Measurements from ENCODE around the gene ZNF691.

The ZNF691 gene

DNA sequence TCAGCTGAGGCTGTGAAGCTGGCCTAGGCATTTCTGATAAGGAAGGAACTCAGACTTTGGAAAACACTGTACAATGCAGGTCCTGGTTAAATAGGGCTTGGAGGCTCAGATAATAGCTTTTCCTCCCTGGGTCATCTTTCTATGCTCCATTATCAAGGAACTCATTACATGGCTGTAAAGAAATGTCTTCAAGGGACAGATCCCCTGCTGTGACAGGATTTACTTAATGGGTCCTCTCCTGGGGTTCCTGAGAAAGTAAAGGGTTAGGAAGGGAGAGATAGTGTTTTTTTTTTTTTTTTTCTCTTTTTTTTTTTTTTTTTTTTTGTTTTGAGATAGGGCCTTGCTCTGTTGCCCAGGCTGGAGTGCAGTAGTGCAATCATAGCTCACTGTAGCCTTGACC is 15.1 kb upstream of the ZNF691 start:
- Histone ChIP-seq H3K4me2 (ENCODE audit: low read length) (no peak overlapping the region), H3K27ac (ENCODE audit: low read depth, low read length, poor library complexity, severe bottlenecking) (no peak overlapping the region), H2AFZ (ENCODE audit: low read length) (no peak overlapping the region), H3K4me1 (ENCODE audit: insufficient read depth, low read length, severe bottlenecking) (no peaks in the 10 kb centered on the region), H3K9ac (ENCODE audit: low read length) (no peak overlapping the region), H3K9me2 (ENCODE audit: low read depth, low read length) (no peaks in the 10 kb centered on the region), H3F3A (ENCODE audit: insufficient read depth, low read length) (no peaks in the 10 kb centered on the region), H4K20me1 (ENCODE audit: insufficient read depth, low read length) (no peaks in the 10 kb centered on the region), H3K27me3 (ENCODE audit: insufficient read depth, low read length) (no peaks in the 10 kb centered on the region), H3K9me3 (ENCODE audit: low read length) (no peaks in the 10 kb centered on the region), H3K36me3 (ENCODE audit: insufficient read depth, low read length) (no peaks in the 10 kb centered on the region), H3K4me3 (ENCODE audit: low read depth, low read length, poor library complexity, severe bottlenecking) (no peak overlapping the region), H3K79me2 (ENCODE audit: insufficient read depth, low read length) (no peaks in the 10 kb centered on the region)
- no peak for TF ChIP-seq EZH2 (IDR thresholded peaks at IDR 0.05; ENCODE audit: borderline replicate concordance, low read length)
- TF ChIP-seq, protein P1, sequence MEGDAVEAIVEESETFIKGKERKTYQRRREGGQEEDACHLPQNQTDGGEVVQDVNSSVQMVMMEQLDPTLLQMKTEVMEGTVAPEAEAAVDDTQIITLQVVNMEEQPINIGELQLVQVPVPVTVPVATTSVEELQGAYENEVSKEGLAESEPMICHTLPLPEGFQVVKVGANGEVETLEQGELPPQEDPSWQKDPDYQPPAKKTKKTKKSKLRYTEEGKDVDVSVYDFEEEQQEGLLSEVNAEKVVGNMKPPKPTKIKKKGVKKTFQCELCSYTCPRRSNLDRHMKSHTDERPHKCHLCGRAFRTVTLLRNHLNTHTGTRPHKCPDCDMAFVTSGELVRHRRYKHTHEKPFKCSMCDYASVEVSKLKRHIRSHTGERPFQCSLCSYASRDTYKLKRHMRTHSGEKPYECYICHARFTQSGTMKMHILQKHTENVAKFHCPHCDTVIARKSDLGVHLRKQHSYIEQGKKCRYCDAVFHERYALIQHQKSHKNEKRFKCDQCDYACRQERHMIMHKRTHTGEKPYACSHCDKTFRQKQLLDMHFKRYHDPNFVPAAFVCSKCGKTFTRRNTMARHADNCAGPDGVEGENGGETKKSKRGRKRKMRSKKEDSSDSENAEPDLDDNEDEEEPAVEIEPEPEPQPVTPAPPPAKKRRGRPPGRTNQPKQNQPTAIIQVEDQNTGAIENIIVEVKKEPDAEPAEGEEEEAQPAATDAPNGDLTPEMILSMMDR (IDR thresholded peaks at IDR 0.05; ENCODE audit: low read length) = no peak

DNA sequence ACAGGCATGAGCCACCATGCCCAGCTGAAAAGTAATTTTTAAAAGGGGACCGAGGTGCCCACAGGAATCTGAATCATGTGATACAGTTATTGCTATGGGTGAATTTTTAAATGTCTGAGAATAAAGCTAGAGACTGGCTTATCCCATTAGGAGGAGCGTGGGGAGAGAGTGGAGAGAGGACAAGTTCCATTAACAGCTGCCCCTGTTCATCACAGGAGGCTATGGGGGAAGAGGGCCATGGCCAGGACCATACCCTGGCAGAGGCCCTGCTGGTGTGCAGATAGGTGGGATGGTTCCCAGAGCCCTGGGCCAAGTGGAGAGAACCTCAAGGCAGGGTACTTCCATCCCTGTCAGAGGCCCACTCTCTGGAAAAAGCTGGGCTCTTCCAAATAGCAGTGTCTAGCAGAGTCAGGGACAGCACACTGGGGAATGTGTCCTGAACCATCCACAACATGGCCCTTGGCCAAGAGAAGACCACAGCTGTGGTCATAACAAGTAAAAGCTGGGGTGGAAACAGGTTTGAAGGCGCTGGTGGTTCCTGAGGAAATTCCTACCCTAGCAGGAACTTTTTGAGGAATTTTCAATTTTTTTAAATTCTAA is 13.7 kb upstream of the ZNF691 start:
- Histone ChIP-seq H3K27me3 (ENCODE audit: insufficient read depth, low read length) (no peaks in the 10 kb centered on the region), H3K9me3 (ENCODE audit: low read length) (no peaks in the 10 kb centered on the region), H3K4me1 (ENCODE audit: insufficient read depth, low read length, severe bottlenecking) (no peaks in the 10 kb centered on the region), H2AFZ (ENCODE audit: low read length) (no peak overlapping the region), H3K9ac (ENCODE audit: low read length) (no peak overlapping the region), H3K4me3 (ENCODE audit: low read depth, low read length, poor library complexity, severe bottlenecking) (no peak overlapping the region), H3K36me3 (ENCODE audit: insufficient read depth, low read length) (no peaks in the 10 kb centered on the region), H3K27ac (ENCODE audit: low read depth, low read length, poor library complexity, severe bottlenecking) (no peak overlapping the region), H3K9me2 (ENCODE audit: low read depth, low read length) (no peaks in the 10 kb centered on the region), H3F3A (ENCODE audit: insufficient read depth, low read length) (no peaks in the 10 kb centered on the region), H3K4me2 (ENCODE audit: low read length) (no peak overlapping the region), H3K79me2 (ENCODE audit: insufficient read depth, low read length) (no peaks in the 10 kb centered on the region), H4K20me1 (ENCODE audit: insufficient read depth, low read length) (no peaks in the 10 kb centered on the region)
- TF ChIP-seq EZH2 (IDR thresholded peaks at IDR 0.05; ENCODE audit: borderline replicate concordance, low read length) = no peak
- TF ChIP-seq, protein P1 (IDR thresholded peaks at IDR 0.05; ENCODE audit: low read length) = no peak

GRCh38 chr1:42833981-42834380 is 12.4 kb upstream of the ZNF691 start:
- no peak overlapping the region for H3K9ac ChIP-seq (ENCODE audit: low read length)
- no peaks in the 10 kb centered on the region for H3K27me3 ChIP-seq (ENCODE audit: insufficient read depth, low read length)
- H3K9me3 ChIP-seq (ENCODE audit: low read length) = no peaks in the 10 kb centered on the region
- no peaks in the 10 kb centered on the region for H3F3A ChIP-seq (ENCODE audit: insufficient read depth, low read length)
- H3K36me3 ChIP-seq (ENCODE audit: insufficient read depth, low read length) = no peaks in the 10 kb centered on the region
- H3K79me2 ChIP-seq (ENCODE audit: insufficient read depth, low read length) = no peaks in the 10 kb centered on the region
- H3K4me1 ChIP-seq (ENCODE audit: insufficient read depth, low read length, severe bottlenecking) = no peaks in the 10 kb centered on the region
- H3K9me2 ChIP-seq (ENCODE audit: low read depth, low read length) = no peaks in the 10 kb centered on the region
- no peak overlapping the region for H3K4me3 ChIP-seq (ENCODE audit: low read depth, low read length, poor library complexity, severe bottlenecking)
- H2AFZ ChIP-seq (ENCODE audit: low read length) = no peak overlapping the region
- H3K4me2 ChIP-seq (ENCODE audit: low read length) = no peak overlapping the region
- H4K20me1 ChIP-seq (ENCODE audit: insufficient read depth, low read length) = no peaks in the 10 kb centered on the region
- TF ChIP-seq EZH2 (IDR thresholded peaks at IDR 0.05; ENCODE audit: borderline replicate concordance, low read length) = no peak
- TF ChIP-seq, protein P1 (IDR thresholded peaks at IDR 0.05; ENCODE audit: low read length) = no peak
- no peak overlapping the region for H3K27ac ChIP-seq (ENCODE audit: low read depth, low read length, poor library complexity, severe bottlenecking)

Measured in OCI-LY1 (cell line).